ENCODE measurements around the gene MVP. TPM values are rescaled to one million over a fixed set of nuclear protein-coding genes. Genes with fewer than 3 reads are reported as not detected.

Gene MVP
- total RNA-seq, 4 donors from 2014 or later = 113 to 247 (median 177) TPM

- TF ChIP-seq EP300 (IDR thresholded peaks at IDR 0.05) (no peak), POLR2A (IDR thresholded peaks at IDR 0.05) (no peak), CTCF (IDR thresholded peaks at IDR 0.05) (no peak)
- Histone ChIP-seq H3K9me3 (no peaks in the 10 kb centered on the region), H3K27ac (no peak overlapping the region), H3K4me1 (peaks cover 0 to 4% (median 0%) of the 10 kb centered on the region in 4 donors), H3K27me3 (no peaks in the 10 kb centered on the region), H3K36me3 (peaks cover 6 to 93% (median 27%) of the 10 kb centered on the region in 3 donors), H3K4me3 (no peak overlapping the region)
- no peak for DNase-seq (ENCODE audit: low spot score in 2 of 2)
- 95 to 98% methylated on average over 4 to 5 of the region's 5 CpGs for WGBS, 2 donors
Measured at GRCh38 chr16:29834079-29834478, 13.8 kb downstream of the MVP start.

- Histone ChIP-seq H3K4me1 (no peaks in the 10 kb centered on the region), H3K4me3 (no peak overlapping the region), H3K27ac (no peak overlapping the region), H3K9me3 (no peaks in the 10 kb centered on the region), H3K36me3 (peaks cover 4 to 98% (median 30%) of the 10 kb centered on the region in 3 donors), H3K27me3 (no peaks in the 10 kb centered on the region)
- no peak for TF ChIP-seq POLR2A (IDR thresholded peaks at IDR 0.05)
- no peak for TF ChIP-seq EP300 (IDR thresholded peaks at IDR 0.05)
- no peak for TF ChIP-seq CTCF (IDR thresholded peaks at IDR 0.05)
- 82 to 85% methylated on average over 7 of the region's 7 CpGs for WGBS, 2 donors
- no peak for DNase-seq (ENCODE audit: low spot score in 2 of 2)
Measured at GRCh38 chr16:29835926-29836325, 15.7 kb downstream of the MVP start.

- 82 to 83% methylated on average over 9 to 15 of the region's 15 CpGs for WGBS, 2 donors
- H3K9me3 ChIP-seq = no peaks in the 10 kb centered on the region
- DNase-seq (ENCODE audit: low spot score in 2 of 2) = no peak
- no peak overlapping the region for H3K27ac ChIP-seq
- H3K36me3 ChIP-seq = peaks cover 4 to 98% (median 33%) of the 10 kb centered on the region in 3 donors
- no peaks in the 10 kb centered on the region for H3K4me1 ChIP-seq
- H3K4me3 ChIP-seq = no peak overlapping the region
- TF ChIP-seq EP300 (IDR thresholded peaks at IDR 0.05) (no peak), CTCF (IDR thresholded peaks at IDR 0.05) (no peak), POLR2A (IDR thresholded peaks at IDR 0.05) (no peak)
- H3K27me3 ChIP-seq = no peaks in the 10 kb centered on the region
Measured at GRCh38 chr16:29836623-29837022, 16.4 kb downstream of the MVP start.

GRCh38 chr16:29837841-29838240 lies 17.6 kb downstream of the MVP start:
- DNase-seq (ENCODE audit: low spot score in 2 of 2) = no peak
- Histone ChIP-seq H3K4me3 (no peak overlapping the region), H3K27me3 (no peaks in the 10 kb centered on the region), H3K27ac (no peak overlapping the region), H3K36me3 (peaks cover 6 to 98% (median 32%) of the 10 kb centered on the region in 3 donors), H3K4me1 (no peaks in the 10 kb centered on the region), H3K9me3 (no peaks in the 10 kb centered on the region)
- no peak for TF ChIP-seq EP300 (IDR thresholded peaks at IDR 0.05)
- TF ChIP-seq CTCF (IDR thresholded peaks at IDR 0.05) = no peak
- TF ChIP-seq POLR2A (IDR thresholded peaks at IDR 0.05) = no peak
- WGBS, 2 donors = 87 to 92% methylated on average over 5 of the region's 5 CpGs

- Histone ChIP-seq H3K4me1 (no peaks in the 10 kb centered on the region), H3K27me3 (no peaks in the 10 kb centered on the region), H3K36me3 (peaks cover 6 to 100% (median 26%) of the 10 kb centered on the region in 3 donors), H3K9me3 (no peaks in the 10 kb centered on the region), H3K27ac (no peak overlapping the region), H3K4me3 (no peak overlapping the region)
- 70 to 83% methylated on average over 6 of the region's 6 CpGs for WGBS, 2 donors
- TF ChIP-seq CTCF (IDR thresholded peaks at IDR 0.05) = no peak
- no peak for TF ChIP-seq EP300 (IDR thresholded peaks at IDR 0.05)
- no peak for TF ChIP-seq POLR2A (IDR thresholded peaks at IDR 0.05)
- DNase-seq (ENCODE audit: low spot score in 2 of 2) = no peak
Measured at GRCh38 chr16:29839822-29840221, 19.6 kb downstream of the MVP start.

All from tibial nerve (tissue), 4 donors.